ENCODE data around the gene GM2A.

Gene GM2A

DNA sequence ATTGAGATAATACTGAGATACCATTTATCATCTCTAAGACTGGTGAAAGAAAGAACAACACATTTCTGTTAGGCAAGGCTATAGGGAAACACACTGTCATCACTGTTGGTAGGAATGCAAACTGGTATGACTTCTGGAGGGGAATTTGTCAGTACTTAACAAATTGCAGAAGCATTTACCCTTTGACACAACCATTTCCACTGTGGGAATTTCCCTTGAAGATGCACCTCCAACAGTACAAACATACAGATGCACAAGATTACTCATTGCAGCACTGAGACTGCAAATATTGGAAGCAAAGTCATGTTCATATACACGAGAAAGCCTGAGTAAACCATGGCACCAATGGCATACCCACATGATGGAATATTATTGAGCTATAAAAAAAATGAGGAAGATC, 17.6 kb downstream of the GM2A start:
- H3K4me3 ChIP-seq (ENCODE audit: low read length) = no peak overlapping the region
- TF ChIP-seq, protein P1, sequence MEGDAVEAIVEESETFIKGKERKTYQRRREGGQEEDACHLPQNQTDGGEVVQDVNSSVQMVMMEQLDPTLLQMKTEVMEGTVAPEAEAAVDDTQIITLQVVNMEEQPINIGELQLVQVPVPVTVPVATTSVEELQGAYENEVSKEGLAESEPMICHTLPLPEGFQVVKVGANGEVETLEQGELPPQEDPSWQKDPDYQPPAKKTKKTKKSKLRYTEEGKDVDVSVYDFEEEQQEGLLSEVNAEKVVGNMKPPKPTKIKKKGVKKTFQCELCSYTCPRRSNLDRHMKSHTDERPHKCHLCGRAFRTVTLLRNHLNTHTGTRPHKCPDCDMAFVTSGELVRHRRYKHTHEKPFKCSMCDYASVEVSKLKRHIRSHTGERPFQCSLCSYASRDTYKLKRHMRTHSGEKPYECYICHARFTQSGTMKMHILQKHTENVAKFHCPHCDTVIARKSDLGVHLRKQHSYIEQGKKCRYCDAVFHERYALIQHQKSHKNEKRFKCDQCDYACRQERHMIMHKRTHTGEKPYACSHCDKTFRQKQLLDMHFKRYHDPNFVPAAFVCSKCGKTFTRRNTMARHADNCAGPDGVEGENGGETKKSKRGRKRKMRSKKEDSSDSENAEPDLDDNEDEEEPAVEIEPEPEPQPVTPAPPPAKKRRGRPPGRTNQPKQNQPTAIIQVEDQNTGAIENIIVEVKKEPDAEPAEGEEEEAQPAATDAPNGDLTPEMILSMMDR (conservative IDR thresholded peaks at IDR 0.05; ENCODE audit: low read length) = no peak
- peak; percentile 13 for DNase-seq (ENCODE audit: low read depth)

DNA sequence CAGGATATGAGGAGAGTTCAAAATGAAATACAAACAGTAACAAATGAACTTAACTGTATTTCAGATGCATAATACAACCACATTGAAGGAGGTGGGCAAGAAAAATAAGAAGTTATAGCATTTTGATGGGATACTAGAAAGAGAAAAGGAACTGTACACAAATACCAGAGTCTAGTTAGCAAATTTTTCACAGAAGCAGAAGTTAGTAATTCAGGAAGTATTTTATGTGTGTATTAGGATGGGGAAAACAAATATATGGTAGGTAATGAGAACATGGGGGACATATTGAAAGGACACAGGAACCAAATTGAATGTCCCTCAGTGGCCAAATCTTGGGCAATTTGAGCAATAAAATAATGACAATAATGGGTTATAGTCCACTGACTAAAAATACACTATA, 18.4 kb downstream of the GM2A start:
- H3K4me3 ChIP-seq (ENCODE audit: low read length) = no peak overlapping the region
- TF ChIP-seq, protein P1 (conservative IDR thresholded peaks at IDR 0.05; ENCODE audit: low read length) = no peak
- no peak for DNase-seq (ENCODE audit: low read depth)

- TF ChIP-seq, protein P1 (conservative IDR thresholded peaks at IDR 0.05; ENCODE audit: low read length) = no peak
- H3K4me3 ChIP-seq (ENCODE audit: low read length) = no peak overlapping the region
- no peak for DNase-seq (ENCODE audit: low read depth)
Observed at GRCh38 chr5:151274666-151275065, 21.7 kb downstream of the GM2A start.

GRCh38 chr5:151275803-151276202, 22.8 kb downstream of the GM2A start:
- no peak overlapping the region for H3K4me3 ChIP-seq (ENCODE audit: low read length)
- TF ChIP-seq, protein P1 (conservative IDR thresholded peaks at IDR 0.05; ENCODE audit: low read length) = no peak
- no peak for DNase-seq (ENCODE audit: low read depth)

DNA sequence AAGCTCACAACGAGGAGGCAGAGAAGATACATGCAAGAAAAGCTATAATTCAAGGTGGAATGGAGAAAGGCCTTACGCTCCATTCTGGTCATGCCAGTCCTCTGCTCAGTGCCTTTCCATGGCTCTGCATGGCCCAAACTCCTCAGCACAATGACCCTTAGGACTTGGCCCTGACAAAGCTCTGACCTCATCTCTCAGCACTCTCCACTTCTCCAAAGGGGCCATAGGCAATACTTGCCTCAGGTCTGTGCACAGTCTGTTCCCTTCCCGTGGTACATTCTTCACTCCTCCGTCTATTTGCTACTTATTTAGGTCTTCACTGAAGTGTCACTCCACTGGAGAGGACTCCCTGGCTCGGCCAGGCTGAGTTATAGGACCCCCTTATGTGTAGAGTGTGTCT, 25.9 kb downstream of the GM2A start:
- DNase-seq (ENCODE audit: low read depth) = no peak
- TF ChIP-seq, protein P1 (conservative IDR thresholded peaks at IDR 0.05; ENCODE audit: low read length) = no peak
- no peak overlapping the region for H3K4me3 ChIP-seq (ENCODE audit: low read length)

- DNase-seq (ENCODE audit: low read depth) = no peak
- no peak overlapping the region for H3K4me3 ChIP-seq (ENCODE audit: low read length)
- TF ChIP-seq, protein P1 (conservative IDR thresholded peaks at IDR 0.05; ENCODE audit: low read length) = no peak
Observed at GRCh38 chr5:151280443-151280842, 27.5 kb downstream of the GM2A start.

- TF ChIP-seq, protein P1 (conservative IDR thresholded peaks at IDR 0.05; ENCODE audit: low read length) = no peak
- no peak for DNase-seq (ENCODE audit: low read depth)
- no peak overlapping the region for H3K4me3 ChIP-seq (ENCODE audit: low read length)
Observed at GRCh38 chr5:151281001-151281639, 28.1 kb downstream of the GM2A start.

All from AG10803 (cell line).